22Rv1 (cell line): ENCODE data around the gene KIR2DL3.
"Not testable (repeated sequence)": the region's sequence is repeated elsewhere in the genome, so short reads cannot be mapped to it uniquely, and the experiment has no call there.

Experiments
- H3K27ac ChIP-seq: fragments of 450-650 bp; 2 replicates; pipeline ENCODE4 v1.5.1; 2017
- CTCF ChIP-seq: fragments of 450-650 bp; IDR thresholded peaks from 2 replicates; pipeline ENCODE4 v1.5.1; 2017; ENCODE audit warnings: mild to moderate bottlenecking
- ZFX ChIP-seq: fragments of 450-650 bp; IDR thresholded peaks from 2 replicates; pipeline ENCODE4 v1.6.1; 2017; ENCODE audit warnings: antibody characterized with exemption, borderline replicate concordance

Gene KIR2DL3

GRCh38 chr19:54738306-54738705, at the start of gene KIR2DL3:
Gene KIR2DL3 (plus strand): TSS chr19:54738513. CDS start chr19:54738546, 33 bp downstream.
- not testable (repeated sequence) for H3K27ac ChIP-seq

- H3K27ac ChIP-seq = no peak overlapping the region
- TF ChIP-seq CTCF (no peak), ZFX (no peak)
Measured at GRCh38 chr19:54691582-54692297, 46.6 kb upstream of the KIR2DL3 start.

GRCh38 chr19:54692298-54692615, 46.1 kb upstream of the KIR2DL3 start:
- TF ChIP-seq ZFX = no peak
- no peak overlapping the region for H3K27ac ChIP-seq

- H3K27ac ChIP-seq = no peak overlapping the region
- TF ChIP-seq ZFX (no peak), CTCF (no peak)
Measured at GRCh38 chr19:54694648-54695047, 43.7 kb upstream of the KIR2DL3 start.

GRCh38 chr19:54696117-54696548, 42.2 kb upstream of the KIR2DL3 start:
- no peak overlapping the region for H3K27ac ChIP-seq
- no peak for TF ChIP-seq ZFX
- TF ChIP-seq CTCF = no peak

GRCh38 chr19:54696766-54697165, 41.5 kb upstream of the KIR2DL3 start:
- H3K27ac ChIP-seq = no peak overlapping the region
- TF ChIP-seq ZFX = no peak
- no peak for TF ChIP-seq CTCF

GRCh38 chr19:54697716-54698115, 40.6 kb upstream of the KIR2DL3 start:
- not testable (repeated sequence) for H3K27ac ChIP-seq

GRCh38 chr19:54704928-54705327, 33.4 kb upstream of the KIR2DL3 start:
- TF ChIP-seq ZFX (no peak), CTCF (no peak)
- no peak overlapping the region for H3K27ac ChIP-seq

- H3K27ac ChIP-seq = no peak overlapping the region
- TF ChIP-seq CTCF = no peak
- no peak for TF ChIP-seq ZFX
Measured at GRCh38 chr19:54707962-54708361, 30.4 kb upstream of the KIR2DL3 start.
